Measurements from ENCODE around the gene FZR1. TPM values are rescaled to one million over a fixed set of nuclear protein-coding genes. Genes with fewer than 3 reads are reported as not detected.

FZR1 gene
- 31.0 TPM for total RNA-seq

DNA sequence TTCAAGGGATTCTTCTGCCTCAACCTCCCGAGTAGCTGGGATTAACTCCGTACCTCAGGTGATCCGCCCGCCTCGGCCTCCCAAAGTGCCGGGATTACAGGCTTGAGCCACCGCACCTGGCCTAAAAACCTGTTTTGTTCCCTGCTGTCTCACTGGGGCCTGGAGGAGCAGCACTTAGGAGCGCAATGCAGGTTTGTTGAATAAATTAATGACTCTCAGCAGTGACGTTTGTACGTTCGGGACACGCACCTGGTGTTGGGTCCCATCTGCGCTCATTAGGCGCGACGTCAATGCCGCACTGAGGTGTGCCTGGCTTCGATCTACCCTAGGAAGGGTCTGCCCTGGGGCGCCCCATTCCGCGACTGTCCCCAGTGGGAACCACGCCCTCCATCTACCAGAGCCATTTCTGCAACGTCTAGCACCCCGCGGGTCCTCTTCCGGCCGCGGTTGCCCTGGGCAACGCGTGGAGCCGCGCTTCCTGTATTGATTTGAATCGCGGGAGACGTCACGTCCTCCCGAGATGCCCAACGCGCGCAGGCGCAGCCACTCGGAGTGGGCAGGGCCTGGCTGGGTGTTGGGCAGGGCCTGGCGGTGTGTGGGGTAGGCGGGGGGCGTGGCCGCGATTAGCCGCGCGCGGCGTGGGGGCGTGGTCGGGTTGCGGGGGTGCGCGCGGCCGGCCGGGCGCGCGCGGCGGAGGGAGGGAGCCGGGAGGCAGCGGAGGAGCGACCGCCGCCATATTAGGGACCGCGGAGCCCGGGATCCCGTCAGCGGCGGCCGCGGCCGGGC is at the start of gene FZR1:
TSS of gene FZR1 (plus strand) at position 714 of the 786 bp plus-strand sequence. CDS start 16,679 bp downstream, outside the sequence.
- FAIRE-seq = no peak

DNA sequence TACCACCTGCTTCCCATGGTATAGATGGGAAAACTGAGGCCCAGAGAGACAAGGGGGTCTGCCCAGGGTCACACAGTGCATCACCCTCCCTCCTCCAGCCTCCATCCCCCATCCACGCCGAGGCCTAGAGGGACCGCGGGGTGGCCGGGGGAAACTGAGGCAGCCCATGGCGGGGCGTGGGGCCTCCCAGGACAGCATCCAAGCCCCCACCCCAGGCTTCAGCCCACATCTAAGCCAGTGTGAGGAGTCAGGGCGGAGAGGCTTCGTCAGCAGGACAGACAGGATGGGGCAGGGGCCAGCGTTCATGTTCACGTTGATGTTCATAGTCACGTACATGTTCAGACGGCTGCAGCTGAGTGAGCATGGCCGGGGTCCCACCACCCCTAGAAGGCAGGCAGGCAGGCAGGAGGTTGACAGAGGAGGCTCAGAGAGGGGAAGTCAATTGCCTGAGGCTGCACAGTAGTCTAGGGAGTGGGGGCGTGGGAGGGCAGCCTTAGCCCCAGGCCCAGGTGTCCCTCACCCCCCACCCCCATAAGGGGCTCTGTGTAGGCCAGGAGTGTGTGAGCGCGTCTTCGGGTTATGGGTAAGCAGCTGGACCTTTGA is 49.1 kb upstream of the FZR1 start:
- DNase-seq (ENCODE audit: low spot score in 2 of 2) = no peak

More for the DNA sequence above, at the start of gene FZR1:
- DNase-seq (ENCODE audit: low spot score in 2 of 2) = peak; percentile 99 to 100

DNA sequence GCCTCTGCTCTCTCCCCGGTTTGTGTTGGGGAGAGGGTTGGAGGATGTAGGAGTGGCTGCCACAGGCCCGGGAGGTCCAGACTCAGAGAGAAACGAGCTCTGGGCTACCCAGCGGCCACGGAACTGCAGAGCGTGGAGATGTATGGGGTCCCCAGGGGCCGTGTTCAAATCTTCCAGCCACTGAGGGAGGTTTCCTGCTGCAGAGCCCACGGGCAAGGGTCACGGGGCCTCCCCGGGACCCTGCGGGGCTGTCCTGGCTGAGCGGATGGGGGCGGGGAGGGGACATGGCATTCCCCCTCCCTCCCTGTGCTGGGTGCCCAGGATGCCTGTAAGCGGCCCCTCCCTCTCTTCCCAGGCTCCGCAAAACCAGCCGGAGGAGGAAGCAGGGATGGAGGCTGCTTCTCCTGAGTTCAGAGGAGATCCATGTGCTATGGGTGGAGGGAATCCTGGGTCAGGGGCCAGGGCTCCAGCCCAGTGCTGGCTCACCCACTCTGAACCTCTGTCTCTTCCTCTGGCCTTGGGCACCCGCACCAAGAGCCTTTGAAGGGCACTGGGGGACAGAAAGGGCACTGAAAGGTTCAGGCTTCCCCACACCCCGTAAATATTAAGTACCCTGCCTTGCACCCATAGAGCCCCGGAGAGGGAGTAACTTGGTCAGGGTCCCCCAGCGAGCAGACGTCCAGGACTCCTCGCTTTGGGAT is 48.4 kb upstream of the FZR1 start:
- DNase-seq (ENCODE audit: low spot score in 2 of 2) (no peak), FAIRE-seq (no peak)

More for the DNA sequence above, 49.1 kb upstream of the FZR1 start:
- no peak for FAIRE-seq

DNA sequence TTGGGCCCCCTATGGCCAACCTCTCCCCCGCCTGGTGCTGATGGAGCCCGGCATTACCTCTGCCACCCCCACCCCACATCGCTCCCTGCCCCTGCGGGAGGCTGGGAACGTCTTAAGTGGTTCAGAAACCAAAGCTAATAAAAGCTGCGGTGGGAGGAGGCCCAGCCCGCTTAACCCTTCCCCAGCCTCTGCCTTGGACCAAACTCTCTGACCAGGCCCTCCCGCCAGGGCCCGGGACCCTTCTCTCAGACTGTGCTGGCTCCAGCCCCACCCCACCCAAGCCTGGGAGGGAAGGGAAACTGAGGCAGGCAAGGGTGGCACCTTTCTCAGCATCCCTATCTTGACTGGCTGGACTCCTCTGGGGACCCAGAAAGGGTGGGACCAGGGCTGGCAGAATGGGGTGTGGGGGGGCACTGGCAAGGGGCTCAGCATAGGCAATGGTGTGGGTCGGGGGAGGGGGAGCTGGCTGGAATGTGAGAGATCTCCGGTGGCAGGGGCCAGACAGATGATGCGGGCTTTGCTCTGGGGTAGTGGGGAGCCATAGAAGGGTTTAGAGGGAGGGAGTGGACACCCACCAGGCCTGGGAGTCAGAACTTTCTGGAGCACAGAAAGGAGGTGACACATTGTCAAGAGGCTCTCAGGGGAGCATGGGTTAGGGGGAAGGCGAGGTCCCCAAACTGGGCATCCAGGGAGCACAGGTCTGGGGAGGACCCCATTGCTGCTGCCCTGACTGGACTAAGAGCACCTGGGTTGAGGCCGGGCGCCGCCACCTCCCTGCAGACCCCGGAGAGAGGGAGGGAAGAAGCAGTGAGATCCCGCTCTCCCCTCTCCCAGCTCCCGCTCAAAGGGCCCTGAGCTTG is 47.7 kb upstream of the FZR1 start:
- DNase-seq (ENCODE audit: low spot score in 2 of 2) (peak in 1 of 2 donors; percentile 54), FAIRE-seq (no peak)

DNA sequence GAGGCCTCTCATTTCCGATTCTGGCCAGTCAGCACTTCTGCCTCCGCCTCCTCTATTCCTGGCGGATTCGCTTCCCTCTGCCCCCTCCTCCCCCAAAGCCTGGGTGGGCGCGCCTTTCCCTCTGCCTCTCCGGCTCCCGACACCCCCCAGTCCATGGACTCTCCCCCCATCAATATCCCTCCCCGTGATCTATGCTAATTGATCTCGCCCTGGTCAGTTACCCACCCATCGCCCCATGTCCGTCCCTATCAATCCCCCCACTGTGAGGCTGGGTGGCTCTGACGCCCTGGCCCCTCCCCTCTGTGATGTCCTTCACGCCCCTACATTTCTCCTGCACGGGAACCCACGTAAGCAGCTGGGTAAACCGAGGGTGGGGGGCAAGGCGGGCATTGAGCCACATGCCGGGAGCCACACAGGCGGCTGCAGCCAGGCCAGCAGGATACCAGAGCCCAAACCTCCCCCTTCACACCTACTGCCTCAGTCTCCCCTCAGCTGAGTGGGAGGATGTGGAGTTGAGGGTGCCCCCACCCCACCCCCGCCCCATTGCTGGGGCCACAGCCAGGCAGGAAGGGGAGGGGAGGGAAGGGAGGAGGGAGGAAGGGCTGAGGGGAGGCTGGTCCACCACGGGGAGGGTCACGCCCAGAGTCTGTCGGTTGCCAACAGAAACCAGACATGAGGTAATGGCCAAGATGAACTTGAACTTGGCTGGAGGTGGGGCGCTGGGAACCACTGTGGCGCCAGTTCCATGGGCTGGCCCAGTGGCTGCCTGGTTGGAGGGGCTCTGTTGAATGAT is 46.8 kb upstream of the FZR1 start:
- DNase-seq (ENCODE audit: low spot score in 2 of 2) (peak; percentile 77 to 86), FAIRE-seq (no peak)

DNA sequence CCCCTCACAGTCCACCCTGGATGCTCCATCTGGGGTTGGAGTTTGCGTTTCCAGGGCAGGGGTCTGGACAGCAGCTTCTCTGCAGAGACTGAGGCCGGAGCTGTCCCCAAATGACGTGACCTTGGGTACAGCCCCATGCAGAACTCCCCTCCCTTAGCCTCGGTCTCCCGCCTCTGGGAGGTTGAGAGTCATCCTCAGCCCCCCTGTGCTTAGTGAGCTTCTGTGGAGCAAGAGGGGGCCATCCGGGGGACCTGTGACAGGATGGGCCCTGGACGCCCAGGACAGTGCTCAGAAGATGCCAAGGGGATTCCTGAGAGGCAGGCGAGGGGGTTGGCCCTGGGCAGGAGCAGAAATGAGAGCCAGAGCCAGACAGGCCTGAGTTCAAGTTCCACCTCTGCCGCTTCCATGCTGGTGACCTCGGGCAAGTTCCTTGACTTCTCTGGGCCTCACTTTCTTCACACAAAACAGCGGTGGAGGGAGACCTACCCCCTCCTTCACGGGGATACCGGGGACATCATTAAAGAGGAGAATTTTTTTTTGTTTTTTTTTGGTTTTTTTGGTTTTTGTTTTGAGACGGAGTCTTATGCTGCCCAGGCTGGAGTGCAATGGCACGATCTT is 46.0 kb upstream of the FZR1 start:
- FAIRE-seq = no peak
- no peak for DNase-seq (ENCODE audit: low spot score in 2 of 2)

DNA sequence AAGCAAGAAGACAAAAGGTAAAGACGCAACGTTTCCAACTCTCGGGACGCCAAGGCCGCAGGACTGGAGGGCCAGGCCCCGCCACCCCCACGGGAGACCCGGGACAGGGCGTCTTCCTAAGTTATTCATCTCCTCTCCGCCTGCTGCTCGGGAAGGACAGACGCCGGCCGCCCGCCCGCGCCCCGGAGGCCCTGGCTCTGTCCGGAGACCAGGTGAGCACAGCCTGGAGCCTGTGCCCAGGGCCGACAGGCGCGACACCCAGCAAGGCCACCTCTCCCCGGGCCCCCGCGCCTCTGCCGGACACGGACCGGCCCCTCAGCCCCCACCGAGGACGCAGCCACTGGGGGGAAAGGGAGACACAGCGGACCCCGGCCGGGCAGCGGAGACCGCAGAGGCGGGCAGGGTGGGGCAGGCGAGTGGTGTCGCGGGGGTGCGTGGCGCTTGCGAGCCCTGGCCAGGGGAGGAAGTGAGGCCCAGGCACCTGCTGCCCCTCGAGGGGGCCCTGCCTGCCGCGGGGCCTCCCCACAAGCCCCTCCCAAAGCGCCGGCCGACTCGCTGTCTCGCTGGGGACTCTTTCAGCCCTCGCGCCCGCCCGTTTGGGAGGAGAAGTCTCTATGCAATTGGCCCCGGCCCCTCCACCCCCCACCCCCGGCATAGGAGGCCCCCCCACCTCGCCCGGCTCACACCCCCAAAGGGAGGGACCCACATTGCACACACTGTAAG is 43.0 kb upstream of the FZR1 start:
- no peak for FAIRE-seq
- DNase-seq (ENCODE audit: low spot score in 2 of 2) = no peak

DNA sequence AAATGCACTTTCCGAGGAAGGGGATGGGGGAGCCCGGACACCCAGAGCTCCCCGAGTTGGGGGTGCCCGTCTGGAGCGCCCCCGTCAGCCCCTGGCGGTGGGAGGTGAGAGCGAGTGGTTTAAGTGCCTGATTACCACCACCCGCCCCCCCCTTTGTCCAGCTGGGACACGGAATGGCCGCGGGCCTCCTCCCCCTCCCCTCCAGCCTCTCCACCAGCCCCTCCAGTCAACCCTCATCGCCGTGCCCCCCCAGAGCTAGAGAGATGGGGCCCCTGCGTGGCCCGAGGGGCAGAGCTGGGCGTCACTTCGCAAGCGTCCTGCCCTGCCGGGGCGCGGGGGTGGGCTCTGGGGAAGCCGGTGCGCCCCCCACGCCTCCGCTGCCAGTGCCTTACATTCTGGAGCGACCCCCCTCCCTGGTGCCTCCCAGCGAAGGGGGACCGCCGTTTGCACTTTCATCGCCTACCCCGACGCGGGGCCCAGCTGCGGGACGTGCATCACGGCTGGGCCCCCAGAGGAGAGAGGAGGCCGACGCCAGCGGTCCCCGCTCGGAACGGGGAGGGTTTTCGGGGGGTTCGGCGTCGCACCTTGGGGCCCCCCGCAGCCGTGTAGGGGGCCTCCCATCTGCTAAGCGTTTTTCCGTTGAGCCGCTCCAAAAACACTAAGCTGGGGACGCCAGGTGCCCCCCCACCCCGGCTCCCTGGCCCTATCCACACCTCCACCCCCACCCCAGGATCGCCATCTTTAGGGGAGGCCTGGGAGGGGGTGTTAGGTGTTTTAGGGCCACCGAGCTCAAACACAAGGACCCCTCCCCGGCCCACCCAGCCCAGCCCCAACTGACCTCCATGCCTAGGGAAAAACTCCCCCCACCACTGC is 42.2 kb upstream of the FZR1 start:
- DNase-seq (ENCODE audit: low spot score in 2 of 2) = no peak
- no peak for FAIRE-seq

DNA sequence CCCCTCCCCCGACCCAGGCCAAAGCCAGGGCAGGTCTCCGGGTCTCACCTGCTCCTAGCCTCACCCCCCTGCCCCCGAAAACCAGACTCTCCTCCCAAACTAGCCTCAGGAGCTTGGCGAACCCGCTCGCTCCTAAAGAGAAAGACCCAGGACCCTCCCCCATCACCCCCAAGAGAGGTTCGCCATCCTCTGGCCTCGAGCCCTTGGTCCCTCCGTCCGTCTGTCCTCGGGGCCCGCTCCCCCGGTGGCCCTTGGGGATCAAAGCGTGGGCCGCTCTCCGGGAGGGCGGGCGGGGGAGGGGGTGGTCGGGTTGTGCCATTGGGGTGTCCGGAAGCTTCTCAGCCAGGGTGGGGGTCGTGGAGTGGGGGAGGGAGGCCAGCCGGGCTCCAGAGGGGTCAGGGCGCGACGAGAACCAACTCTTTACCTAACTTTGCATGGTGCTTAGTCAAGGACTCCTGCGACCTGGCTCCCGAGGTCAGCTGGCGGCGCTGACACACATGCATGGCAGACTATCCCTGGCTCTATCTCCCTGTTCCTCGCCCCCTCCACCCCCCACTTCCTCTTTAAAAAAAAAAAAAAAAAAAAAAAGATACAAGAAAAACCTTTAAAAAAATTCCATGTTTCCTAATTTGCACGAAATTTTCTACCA is 41.4 kb upstream of the FZR1 start:
- no peak for FAIRE-seq
- no peak for DNase-seq (ENCODE audit: low spot score in 2 of 2)

DNA sequence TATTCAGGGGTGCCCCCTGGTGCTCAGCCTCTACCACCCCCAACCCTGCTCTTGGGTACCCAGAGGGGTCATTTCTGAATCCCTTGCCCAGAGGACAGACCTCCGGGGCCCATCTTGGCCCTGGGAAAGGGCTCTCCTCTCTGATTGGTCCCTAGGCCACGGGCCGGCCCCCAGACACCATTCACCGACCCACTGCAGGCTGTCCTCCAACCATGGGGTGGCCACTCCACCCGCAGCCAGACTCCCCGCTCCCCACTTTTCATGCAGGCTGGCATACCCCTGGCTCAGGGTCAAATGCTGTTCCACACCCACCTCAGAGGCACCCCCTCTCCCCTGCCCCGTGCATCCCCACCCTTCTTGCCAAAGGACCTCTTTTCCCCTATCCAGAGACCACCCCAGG is 40.6 kb upstream of the FZR1 start:
- no peak for DNase-seq (ENCODE audit: low spot score in 2 of 2)
- no peak for FAIRE-seq

DNA sequence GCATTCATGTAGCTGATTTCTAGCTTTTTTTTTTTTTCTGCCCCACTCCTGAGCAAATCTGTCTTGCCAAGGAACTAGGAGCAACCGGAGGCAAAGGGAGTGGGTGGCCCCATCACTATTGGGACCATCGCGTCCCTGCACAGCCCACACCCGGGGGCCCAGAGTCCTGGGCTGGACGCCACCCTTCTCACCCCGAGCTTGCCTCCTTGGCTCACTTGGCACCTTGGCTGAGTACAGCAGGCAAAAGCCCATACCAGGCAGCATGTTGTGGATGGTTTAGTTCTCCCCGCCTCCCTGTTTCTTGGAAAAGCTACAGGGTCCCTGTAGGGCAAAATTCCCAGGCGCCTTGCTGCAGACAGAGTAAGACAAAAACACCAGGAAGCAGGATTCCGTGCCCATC is 39.5 kb upstream of the FZR1 start:
- DNase-seq (ENCODE audit: low spot score in 2 of 2) (no peak), FAIRE-seq (no peak)

DNA sequence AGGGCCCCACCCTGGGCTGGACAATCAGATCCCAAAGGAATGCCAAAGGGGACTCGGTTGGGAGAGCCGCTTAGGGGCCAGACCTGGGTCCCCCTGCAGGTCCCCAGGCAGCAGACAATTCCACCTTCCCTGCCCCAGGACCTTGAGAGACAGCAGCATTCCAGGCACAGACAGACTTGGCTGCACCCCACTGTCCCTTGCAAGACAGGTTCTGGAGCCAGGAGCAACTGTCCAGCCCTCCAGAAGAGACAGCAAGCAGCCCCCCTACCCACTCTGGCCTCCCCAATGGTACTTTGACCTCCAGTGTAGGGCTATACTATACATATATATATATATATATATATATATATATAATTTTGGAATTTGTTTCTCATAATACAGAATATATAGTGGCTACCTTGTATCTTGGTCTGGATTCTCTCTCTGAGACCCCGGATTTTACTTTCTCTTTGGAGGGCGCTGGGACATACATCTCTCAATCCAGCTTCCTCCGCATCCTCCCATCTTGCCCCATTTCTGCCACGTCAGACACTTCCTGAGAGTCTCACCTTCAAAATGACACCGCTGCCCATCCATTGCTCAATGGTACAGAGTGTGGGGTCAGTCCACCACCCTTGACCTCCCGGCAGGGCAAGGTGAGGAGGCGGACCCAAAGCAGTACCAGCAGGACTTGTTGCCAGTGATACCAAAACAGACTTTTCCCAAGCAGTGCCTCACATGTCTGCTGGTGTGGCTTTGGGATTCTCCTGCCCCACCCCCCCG is 38.5 kb upstream of the FZR1 start:
- DNase-seq (ENCODE audit: low spot score in 2 of 2) (no peak), FAIRE-seq (no peak)

DNA sequence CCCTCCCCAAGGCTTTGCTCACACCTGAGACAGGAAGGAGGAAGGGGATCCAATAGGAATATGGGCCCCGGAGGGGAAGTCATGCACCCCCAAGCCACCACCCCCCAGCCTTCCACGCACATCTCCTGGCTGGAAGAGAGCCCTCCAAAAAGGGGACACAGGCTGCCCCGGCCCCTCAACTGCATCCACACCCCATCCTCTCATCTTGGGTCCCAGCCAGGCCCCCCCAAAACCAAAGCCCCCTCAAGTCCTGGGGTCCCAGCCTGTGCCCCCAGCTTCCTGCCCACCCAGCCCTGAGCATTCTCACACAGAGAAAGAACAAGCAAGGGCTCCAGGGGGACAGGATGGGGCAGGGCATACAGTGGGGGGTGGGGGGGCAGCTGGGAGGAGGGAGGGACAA is 37.9 kb upstream of the FZR1 start:
- FAIRE-seq (no peak), DNase-seq (ENCODE audit: low spot score in 2 of 2) (no peak)

DNA sequence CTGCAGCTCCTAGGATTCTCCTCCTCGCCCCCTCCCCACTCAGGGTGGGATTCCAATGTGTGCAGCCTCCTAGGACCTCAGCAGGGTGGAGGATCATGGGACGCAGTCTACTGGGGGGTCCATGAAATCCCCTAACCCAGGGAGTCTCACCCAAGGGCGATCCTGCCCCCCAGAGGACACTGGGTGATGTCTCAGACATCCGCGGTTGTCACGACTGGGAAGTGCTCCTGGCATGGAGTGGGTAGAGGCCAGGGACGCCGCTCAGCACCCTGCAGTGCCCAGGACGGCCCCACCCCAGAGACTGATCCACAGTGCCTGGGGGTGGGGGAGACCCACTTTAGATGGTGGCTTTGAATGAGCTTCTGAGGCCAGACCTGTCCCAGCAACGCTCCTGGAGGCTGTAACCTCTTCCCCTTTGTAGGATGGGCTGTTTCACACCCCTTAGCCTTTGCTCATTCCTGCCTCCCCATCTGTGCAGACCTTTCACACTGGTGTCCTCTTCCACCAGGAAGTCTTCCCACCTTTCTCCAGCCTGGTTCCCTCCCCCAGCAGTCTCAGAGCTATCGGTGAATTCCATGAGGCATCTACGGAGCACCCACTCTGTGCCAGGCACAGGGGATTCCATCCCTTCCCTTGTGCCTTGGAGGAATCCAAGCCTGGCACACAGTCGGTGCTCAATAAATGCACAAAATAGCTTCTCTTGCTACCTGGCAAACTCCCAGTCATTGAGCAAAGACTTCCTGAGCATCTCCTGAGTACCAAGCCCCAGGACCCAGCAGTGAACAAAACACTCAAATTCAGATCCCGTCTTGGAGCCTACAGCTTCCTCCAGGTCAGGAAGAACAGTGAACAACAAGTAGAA is 36.2 kb upstream of the FZR1 start:
- FAIRE-seq = no peak
- no peak for DNase-seq (ENCODE audit: low spot score in 2 of 2)

DNA sequence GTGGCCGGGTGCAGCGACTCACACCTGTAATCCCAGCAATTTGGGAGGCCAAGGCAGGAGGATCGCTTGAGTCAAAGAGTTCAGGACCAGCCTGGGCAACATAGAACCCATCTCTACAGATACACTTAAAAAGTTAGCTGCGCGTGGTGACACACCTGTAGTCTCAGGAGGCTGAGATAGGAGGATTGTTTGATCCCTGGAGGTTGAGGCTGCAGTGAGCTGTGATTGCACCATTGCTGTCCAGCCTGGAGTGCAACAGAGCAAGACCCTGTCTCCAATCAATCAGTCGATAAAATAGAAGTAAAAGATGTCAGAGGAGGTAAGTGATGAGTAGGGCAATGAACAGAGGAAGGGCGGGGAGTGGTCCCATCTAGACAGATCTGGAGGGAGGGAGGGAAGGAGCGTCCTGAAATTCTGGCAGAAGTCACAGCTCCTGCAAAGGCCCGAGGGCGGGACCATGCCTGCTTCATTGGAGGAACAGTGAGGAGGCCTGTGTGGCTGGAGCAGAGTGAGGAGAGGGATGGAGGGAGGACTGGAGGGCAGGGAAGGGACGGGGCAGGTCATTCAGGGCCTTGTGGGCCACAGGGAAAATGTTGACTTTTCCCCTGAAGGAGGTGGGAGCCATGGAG is 35.5 kb upstream of the FZR1 start:
- no peak for FAIRE-seq
- DNase-seq (ENCODE audit: low spot score in 2 of 2) = no peak
